Smooth muscle cell (in vitro differentiated cells): ENCODE measurements around the gene FLII. TPM values are rescaled to one million over a fixed set of nuclear protein-coding genes. Genes with fewer than 3 reads are reported as not detected.
A peak's percentile ranks its signal among the peaks of the same experiment; 100 is the strongest.

Experiments used
- DNase-seq: peaks from one replicate; lab custom pipeline; 2025; ENCODE audit not compliant: unreplicated experiment; lab: John Stamatoyannopoulos, UW
- H2AFZ ChIP-seq: fragments of 200-600 bp; sonication (generic); 2 replicates; pipeline ENCODE4 v1.6.0; 2016; ENCODE audit warnings: antibody characterized with exemption, low read depth, mild to moderate bottlenecking
- H3F3A ChIP-seq: fragments of 200-600 bp; sonication (generic); 2 replicates; pipeline ENCODE4 v1.6.0; 2017; ENCODE audit warnings: antibody characterized with exemption, low read depth
- H3K27ac ChIP-seq: fragments of 200-600 bp; sonication (generic); 2 replicates; pipeline ENCODE4 v1.5.1; 2016; ENCODE audit warnings: low read depth, mild to moderate bottlenecking
- H3K27me3 ChIP-seq: fragments of 200-600 bp; sonication (generic); 2 replicates; pipeline ENCODE4 v1.6.1; 2016; ENCODE audit warnings: low read depth, mild to moderate bottlenecking
- H3K36me3 ChIP-seq: fragments of 200-600 bp; sonication (generic); 2 replicates; pipeline ENCODE4 v1.5.1; 2016; ENCODE audit warnings: low read depth
- H3K4me1 ChIP-seq: fragments of 200-600 bp; sonication (generic); 2 replicates; pipeline ENCODE4 v1.5.1; 2016; ENCODE audit warnings: low read depth
- H3K4me2 ChIP-seq: fragments of 200-600 bp; sonication (generic); 2 replicates; pipeline ENCODE4 v1.6.0; 2016; ENCODE audit warnings: mild to moderate bottlenecking
- H3K4me3 ChIP-seq: fragments of 200-600 bp; sonication (generic); 2 replicates; pipeline ENCODE4 v1.5.1; 2016; ENCODE audit warnings: mild to moderate bottlenecking
- H3K79me2 ChIP-seq: fragments of 200-600 bp; sonication (generic); 2 replicates; pipeline ENCODE4 v1.6.0; 2016; ENCODE audit warnings: low read depth, mild to moderate bottlenecking
- H3K9ac ChIP-seq: fragments of 200-600 bp; sonication (generic); 2 replicates; pipeline ENCODE4 v1.6.0; 2016; ENCODE audit warnings: low read depth
- H3K9me3 ChIP-seq: fragments of 200-600 bp; sonication (generic); replicated peaks from 2 replicates; pipeline ENCODE4 v1.5.1; 2016; ENCODE audit warnings: low read depth
- H4K20me1 ChIP-seq: fragments of 200-600 bp; sonication (generic); 2 replicates; pipeline ENCODE4 v1.6.0; 2016; ENCODE audit warnings: low read depth
- WGBS: methylation state at CpG from one replicate; pipeline ENCODE4 v1.1.7; 2016; ENCODE audit warnings: low lambda C conversion rate; 5-methylcytosine and 5-hydroxymethylcytosine counted together
- polyA plus RNA-seq: library from polyadenylated mRNA; unstranded; fragments of >200 nt; fragmentation: Nextera tagmentation; extraction: Ambion mirVana; gene quantifications from 2 replicates; pipeline ENCODE4 v1.2.1, GENCODE V29; 2016
- total RNA-seq: library from RNA; depleted of rRNA; stranded (reverse); fragments of >200 nt; gene quantifications from 2 replicates; pipeline ENCODE4 v1.2.3, GENCODE V29; 2014
- TF ChIP-seq, protein P1 (sequence below): fragments of 200-600 bp; sonication (generic); IDR thresholded peaks from 2 replicates; pipeline ENCODE4 v1.5.1; 2017; ENCODE audit warnings: borderline replicate concordance, mild to moderate bottlenecking, antibody characterized with exemption; ENCODE audit not compliant: insufficient read depth, poor library complexity, severe bottlenecking

Gene FLII
- total and polyA plus RNA-seq, 2 experiments from 2014 or later = 132 to 188 TPM

GRCh38 chr17:18291718-18292540 is 33.4 kb upstream of the FLII start:
- Histone ChIP-seq H3K27me3 (no peaks in the 10 kb centered on the region), H3K9ac (no peak overlapping the region), H3K27ac (peak overlapping the region; percentile 9), H3F3A (no peaks in the 10 kb centered on the region), H3K4me2 (no peak overlapping the region), H3K9me3 (no peaks in the 10 kb centered on the region), H3K36me3 (peaks cover 18% of the 10 kb centered on the region), H3K79me2 (peaks cover 3% of the 10 kb centered on the region), H2AFZ (no peak overlapping the region), H3K4me3 (no peak overlapping the region), H4K20me1 (no peaks in the 10 kb centered on the region), H3K4me1 (no peaks in the 10 kb centered on the region)
- DNase-seq = no peak
- TF ChIP-seq, protein P1, sequence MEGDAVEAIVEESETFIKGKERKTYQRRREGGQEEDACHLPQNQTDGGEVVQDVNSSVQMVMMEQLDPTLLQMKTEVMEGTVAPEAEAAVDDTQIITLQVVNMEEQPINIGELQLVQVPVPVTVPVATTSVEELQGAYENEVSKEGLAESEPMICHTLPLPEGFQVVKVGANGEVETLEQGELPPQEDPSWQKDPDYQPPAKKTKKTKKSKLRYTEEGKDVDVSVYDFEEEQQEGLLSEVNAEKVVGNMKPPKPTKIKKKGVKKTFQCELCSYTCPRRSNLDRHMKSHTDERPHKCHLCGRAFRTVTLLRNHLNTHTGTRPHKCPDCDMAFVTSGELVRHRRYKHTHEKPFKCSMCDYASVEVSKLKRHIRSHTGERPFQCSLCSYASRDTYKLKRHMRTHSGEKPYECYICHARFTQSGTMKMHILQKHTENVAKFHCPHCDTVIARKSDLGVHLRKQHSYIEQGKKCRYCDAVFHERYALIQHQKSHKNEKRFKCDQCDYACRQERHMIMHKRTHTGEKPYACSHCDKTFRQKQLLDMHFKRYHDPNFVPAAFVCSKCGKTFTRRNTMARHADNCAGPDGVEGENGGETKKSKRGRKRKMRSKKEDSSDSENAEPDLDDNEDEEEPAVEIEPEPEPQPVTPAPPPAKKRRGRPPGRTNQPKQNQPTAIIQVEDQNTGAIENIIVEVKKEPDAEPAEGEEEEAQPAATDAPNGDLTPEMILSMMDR = no peak
- 77% methylated on average over 15 of the region's 15 CpGs for WGBS

GRCh38 chr17:18285296-18285695 is 26.8 kb upstream of the FLII start:
- Histone ChIP-seq H3K4me1 (no peaks in the 10 kb centered on the region), H3F3A (no peaks in the 10 kb centered on the region), H4K20me1 (peaks cover 9% of the 10 kb centered on the region), H3K9me3 (no peaks in the 10 kb centered on the region), H3K4me2 (no peak overlapping the region), H3K36me3 (peaks cover 13% of the 10 kb centered on the region), H3K27me3 (no peaks in the 10 kb centered on the region), H3K9ac (no peak overlapping the region), H3K4me3 (no peak overlapping the region), H2AFZ (no peak overlapping the region), H3K79me2 (peaks cover 3% of the 10 kb centered on the region), H3K27ac (no peak overlapping the region)
- DNase-seq = no peak
- TF ChIP-seq, protein P1 = no peak
- 98% methylated on average over 11 of the region's 11 CpGs for WGBS

DNA sequence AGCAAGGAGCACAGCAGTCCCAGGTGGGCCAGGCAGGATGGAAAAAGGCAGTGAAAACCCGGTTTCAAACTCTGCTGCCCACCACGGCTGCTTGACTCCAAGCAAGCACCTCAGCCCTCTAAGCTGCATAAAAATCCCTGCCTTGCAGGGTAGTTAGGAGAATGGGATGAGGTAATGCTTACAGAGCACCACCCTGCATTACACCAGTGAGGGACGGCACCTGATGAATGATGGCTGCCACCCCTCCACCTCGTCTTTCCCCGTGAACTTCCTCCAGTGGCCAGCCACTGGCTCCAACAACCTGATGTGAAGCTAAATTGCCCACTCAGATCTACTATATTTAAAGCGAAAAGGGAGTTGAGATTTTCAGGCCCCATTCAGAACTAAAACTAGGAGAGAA is 23.2 kb upstream of the FLII start:
- Histone ChIP-seq H2AFZ (no peak overlapping the region), H3K4me2 (no peak overlapping the region), H3K27me3 (no peaks in the 10 kb centered on the region), H3K4me3 (no peak overlapping the region), H3K27ac (no peak overlapping the region), H3K79me2 (no peaks in the 10 kb centered on the region), H3F3A (peaks cover 3% of the 10 kb centered on the region), H3K4me1 (no peaks in the 10 kb centered on the region), H3K36me3 (peaks cover 4% of the 10 kb centered on the region), H3K9ac (no peak overlapping the region), H3K9me3 (no peaks in the 10 kb centered on the region), H4K20me1 (peaks cover 9% of the 10 kb centered on the region)
- TF ChIP-seq, protein P1 = no peak
- no peak for DNase-seq
- 96% methylated on average over 6 of the region's 6 CpGs for WGBS
